Liver (tissue), 9 donors: ENCODE data around the gene MTOR. TPM values are rescaled to one million over a fixed set of nuclear protein-coding genes. Genes with fewer than 3 reads are reported as not detected.

ENCODE experiments used
- DNase-seq: peaks from one replicate; pipeline ENCODE4 v3.0.0-alpha.2; 2017; ENCODE audit warnings: low spot score
- H3K27ac ChIP-seq, 2 donors: one replicate each; pipeline ENCODE4 v1.7.0; 2013; ENCODE audit warnings: inconsistent platforms in 2 of 2, low read length in 2 of 2, control low read depth in 1 of 2, low read depth in 1 of 2, mild to moderate bottlenecking in 1 of 2
- H3K27me3 ChIP-seq, 4 donors: one replicate each; pipeline versions ENCODE4 v1.6.1 to v1.7.0; 2013; ENCODE audit warnings: low read length in 3 of 4, inconsistent platforms in 1 of 4, mild to moderate bottlenecking in 1 of 4, moderate library complexity in 1 of 4; ENCODE audit not compliant: control insufficient read depth in 4 of 4, insufficient read depth in 4 of 4
- H3K36me3 ChIP-seq, 4 donors: one replicate each; pipeline versions ENCODE4 v1.6.1 to v1.7.0; 2013; ENCODE audit warnings: low read length in 3 of 4, mild to moderate bottlenecking in 3 of 4, low read depth in 1 of 4, moderate library complexity in 1 of 4; ENCODE audit not compliant: control insufficient read depth in 4 of 4, insufficient read depth in 3 of 4
- H3K4me1 ChIP-seq, 4 donors: one replicate each; pipeline versions ENCODE4 v1.6.1 to v1.7.0; 2013; ENCODE audit warnings: low read length in 3 of 4, mild to moderate bottlenecking in 3 of 4, moderate library complexity in 1 of 4; ENCODE audit not compliant: control insufficient read depth in 4 of 4, insufficient read depth in 4 of 4
- H3K4me3 ChIP-seq, 3 donors: one replicate each; pipeline versions ENCODE4 v1.6.1 to v1.7.0; 2013; ENCODE audit warnings: low read length in 3 of 3, control low read depth in 1 of 3, low read depth in 1 of 3, mild to moderate bottlenecking in 1 of 3
- H3K9ac ChIP-seq, 2 donors: one replicate each; pipeline ENCODE4 v1.7.0; 2013; ENCODE audit warnings: low read length in 2 of 2, mild to moderate bottlenecking in 2 of 2, moderate library complexity in 2 of 2, control low read depth in 1 of 2, low read depth in 1 of 2
- H3K9me3 ChIP-seq, 4 donors: one replicate each; pipeline versions ENCODE4 v1.6.1 to v1.7.0; 2013; ENCODE audit warnings: low read length in 3 of 4; ENCODE audit not compliant: control insufficient read depth in 4 of 4
- ATF3 ChIP-seq: IDR thresholded peaks from 2 replicates; pipeline ENCODE4 v1.6.1; 2016; ENCODE audit warnings: antibody characterized with exemption
- EGR1 ChIP-seq, 2 donors: IDR thresholded peaks; 2 replicates each; pipeline ENCODE4 v1.6.1; 2016 to 2018; ENCODE audit warnings: antibody characterized with exemption in 2 of 2, low read depth in 2 of 2
- FOXA2 ChIP-seq: IDR thresholded peaks from 2 replicates; pipeline ENCODE4 v1.6.1; 2016; ENCODE audit warnings: antibody characterized with exemption
- GABPA ChIP-seq, 2 donors: IDR thresholded peaks in 1 of 2; conservative IDR thresholded peaks in 1 of 2; 2 replicates each; pipeline ENCODE4 v1.6.1; 2016; ENCODE audit warnings: antibody characterized with exemption in 2 of 2, mild to moderate bottlenecking in 1 of 2, moderate library complexity in 1 of 2
- HNF4A ChIP-seq, 2 donors: conservative IDR thresholded peaks; 2 replicates each; pipeline ENCODE4 v1.6.1; 2016; ENCODE audit warnings: antibody characterized with exemption in 2 of 2, mild to moderate bottlenecking in 2 of 2
- HNF4G ChIP-seq: IDR thresholded peaks from 2 replicates; pipeline ENCODE4 v1.6.1; 2016; ENCODE audit warnings: antibody characterized with exemption
- JUND ChIP-seq, 2 donors: IDR thresholded peaks; 2 replicates each; pipeline ENCODE4 v1.6.1; 2016; ENCODE audit warnings: antibody characterized with exemption in 2 of 2
- MAX ChIP-seq: IDR thresholded peaks from 2 replicates; pipeline ENCODE4 v1.6.1; 2016; ENCODE audit warnings: antibody characterized with exemption
- NR2F2 ChIP-seq: IDR thresholded peaks from 2 replicates; pipeline ENCODE4 v1.6.1; 2016; ENCODE audit warnings: antibody characterized with exemption
- RXRA ChIP-seq, 2 donors: IDR thresholded peaks; 2 replicates each; pipeline ENCODE4 v1.6.1; 2017 to 2018; ENCODE audit warnings: antibody characterized with exemption in 2 of 2, mild to moderate bottlenecking in 1 of 2
- SP1 ChIP-seq: IDR thresholded peaks from 2 replicates; pipeline ENCODE4 v1.6.1; 2018; ENCODE audit warnings: antibody characterized with exemption, mild to moderate bottlenecking
- TAF1 ChIP-seq: conservative IDR thresholded peaks from 2 replicates; pipeline ENCODE4 v1.6.1; 2016; ENCODE audit warnings: antibody characterized with exemption, mild to moderate bottlenecking
- YY1 ChIP-seq: IDR thresholded peaks from 2 replicates; pipeline ENCODE4 v1.6.1; 2016; ENCODE audit warnings: antibody characterized with exemption, mild to moderate bottlenecking
- ZBTB33 ChIP-seq: IDR thresholded peaks from 2 replicates; pipeline ENCODE4 v1.6.1; 2016; ENCODE audit warnings: antibody characterized with exemption
- WGBS: extraction: QIAGEN DNeasy Blood & Tissue Kit; methylation state at CpG from one replicate; pipeline ENCODE4 v1.1.7; 2013; 5-methylcytosine and 5-hydroxymethylcytosine counted together
- polyA plus RNA-seq, 2 donors: library from polyadenylated mRNA; stranded (reverse) in 1 of 2; unstranded in 1 of 2; fragments of 200-250 nt in 1 of 2; fragments of >200 nt in 1 of 2; fragmentation: Nextera tagmentation in 1 of 2; extraction: Ambion mirVana in 1 of 2; gene quantifications; one replicate each; pipeline versions ENCODE4 v1.2.1 to v1.2.3, GENCODE V29; 2013 to 2015
- total RNA-seq, 2 donors: library from RNA; depleted of rRNA; stranded (reverse); fragments of >200 nt; gene quantifications; one replicate each; pipeline ENCODE4 v1.2.3, GENCODE V29; 2014
- TF ChIP-seq, protein P1 (sequence below): IDR thresholded peaks from 2 replicates; pipeline ENCODE4 v1.6.1; 2016; ENCODE audit warnings: antibody characterized with exemption, mild to moderate bottlenecking
- donor health status: healthy.
- donor health status: healthy.
- donor health status: healthy.
- donor health status: healthy.
- donor health status: healthy.

Gene MTOR
- total and polyA plus RNA-seq, 4 donors, result 11.6 to 45.0 (median 19.9) TPM

- H3K9ac ChIP-seq, result peak overlapping the region; percentile 79 to 84
- no peaks in the 10 kb centered on the region for H3K27me3 ChIP-seq
- H3K27ac ChIP-seq, result peak overlapping the region; percentile 54 to 59
- peaks cover 2 to 18% (median 9%) of the 10 kb centered on the region in 4 donors for H3K4me1 ChIP-seq
- no peaks in the 10 kb centered on the region for H3K9me3 ChIP-seq
- peak overlapping the region; percentile 86 to 99 (median 98) for H3K4me3 ChIP-seq
- DNase-seq, result no peak
- H3K36me3 ChIP-seq, result peaks cover 0 to 12% (median 8%) of the 10 kb centered on the region in 4 donors
- WGBS, result 40% methylated on average over 13 of the region's 13 CpGs
- TF ChIP-seq HNF4A (conservative IDR thresholded peaks at IDR 0.05) (no peak), NR2F2 (no peak), YY1 (no peak), RXRA (IDR thresholded peaks at IDR 0.05) (no peak), ATF3 (no peak), GABPA (IDR thresholded peaks at IDR 0.05 in 1 of 2, conservative IDR thresholded peaks at IDR 0.05 in 1 of 2) (no peak), ZBTB33 (no peak), HNF4G (no peak), TAF1 (no peak), MAX (no peak), SP1 (no peak), JUND (IDR thresholded peaks at IDR 0.05) (no peak), EGR1 (IDR thresholded peaks at IDR 0.05; ENCODE audit: low read depth in 2 of 2) (no peak)
- TF ChIP-seq, protein P1, sequence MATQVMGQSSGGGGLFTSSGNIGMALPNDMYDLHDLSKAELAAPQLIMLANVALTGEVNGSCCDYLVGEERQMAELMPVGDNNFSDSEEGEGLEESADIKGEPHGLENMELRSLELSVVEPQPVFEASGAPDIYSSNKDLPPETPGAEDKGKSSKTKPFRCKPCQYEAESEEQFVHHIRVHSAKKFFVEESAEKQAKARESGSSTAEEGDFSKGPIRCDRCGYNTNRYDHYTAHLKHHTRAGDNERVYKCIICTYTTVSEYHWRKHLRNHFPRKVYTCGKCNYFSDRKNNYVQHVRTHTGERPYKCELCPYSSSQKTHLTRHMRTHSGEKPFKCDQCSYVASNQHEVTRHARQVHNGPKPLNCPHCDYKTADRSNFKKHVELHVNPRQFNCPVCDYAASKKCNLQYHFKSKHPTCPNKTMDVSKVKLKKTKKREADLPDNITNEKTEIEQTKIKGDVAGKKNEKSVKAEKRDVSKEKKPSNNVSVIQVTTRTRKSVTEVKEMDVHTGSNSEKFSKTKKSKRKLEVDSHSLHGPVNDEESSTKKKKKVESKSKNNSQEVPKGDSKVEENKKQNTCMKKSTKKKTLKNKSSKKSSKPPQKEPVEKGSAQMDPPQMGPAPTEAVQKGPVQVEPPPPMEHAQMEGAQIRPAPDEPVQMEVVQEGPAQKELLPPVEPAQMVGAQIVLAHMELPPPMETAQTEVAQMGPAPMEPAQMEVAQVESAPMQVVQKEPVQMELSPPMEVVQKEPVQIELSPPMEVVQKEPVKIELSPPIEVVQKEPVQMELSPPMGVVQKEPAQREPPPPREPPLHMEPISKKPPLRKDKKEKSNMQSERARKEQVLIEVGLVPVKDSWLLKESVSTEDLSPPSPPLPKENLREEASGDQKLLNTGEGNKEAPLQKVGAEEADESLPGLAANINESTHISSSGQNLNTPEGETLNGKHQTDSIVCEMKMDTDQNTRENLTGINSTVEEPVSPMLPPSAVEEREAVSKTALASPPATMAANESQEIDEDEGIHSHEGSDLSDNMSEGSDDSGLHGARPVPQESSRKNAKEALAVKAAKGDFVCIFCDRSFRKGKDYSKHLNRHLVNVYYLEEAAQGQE, result no peak
Observed at GRCh38 chr1:11100149-11100493, 162.2 kb downstream of the MTOR start.

DNA sequence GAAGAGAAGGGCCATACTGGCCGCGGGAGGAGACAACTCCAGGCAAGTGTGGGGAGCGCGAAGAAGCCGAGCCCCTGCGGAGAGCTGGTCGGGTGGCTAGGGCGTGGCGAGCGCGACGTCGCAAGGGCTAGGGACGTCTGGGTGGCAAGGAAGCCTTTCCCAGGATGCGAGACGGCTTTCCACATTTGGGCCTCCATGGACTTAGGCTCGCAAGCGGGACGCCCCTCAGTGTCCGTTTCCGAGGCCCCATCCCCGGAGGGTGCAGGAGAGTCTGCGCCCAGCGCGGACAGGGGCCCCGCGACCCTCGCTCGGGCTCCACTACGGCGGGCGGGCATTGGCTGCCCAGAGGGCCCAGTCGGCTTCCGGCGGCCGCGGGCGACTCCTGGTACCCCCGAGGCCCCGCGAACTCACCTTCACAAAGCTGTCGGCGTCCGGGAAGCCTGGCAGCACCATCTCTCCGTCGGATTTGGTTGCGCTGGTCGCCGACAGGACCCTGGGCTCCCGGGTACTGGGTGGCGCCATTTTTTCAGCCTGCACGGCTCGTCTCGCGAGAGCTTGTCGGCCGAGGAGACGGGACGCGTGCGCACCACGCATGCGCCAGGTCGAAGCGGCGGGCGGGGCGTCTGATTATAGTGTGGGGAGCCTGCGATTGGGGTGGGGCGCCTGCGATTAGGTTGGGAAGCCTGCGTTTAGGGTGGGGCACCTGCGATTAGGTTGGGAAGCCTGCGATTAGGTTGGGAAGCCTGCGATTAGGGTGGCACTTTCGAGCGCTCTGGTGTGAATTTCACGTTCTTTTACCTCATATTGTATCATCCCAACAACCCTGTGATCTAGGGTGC lies 162.8 kb downstream of the MTOR start, which contains the start of gene EXOSC10:
Gene EXOSC10, minus strand, starts transcription at position 560 of the 839 bp plus-strand sequence. Its CDS starts 38 bp downstream, at position 522.
- Histone ChIP-seq H3K9ac (peak within 1 kb of the TSS; percentile 79 to 90), H3K27me3 (no peaks in the 10 kb centered on the region), H3K27ac (peak within 1 kb of the TSS; percentile 59 to 63), H3K4me1 (peaks cover 2 to 18% (median 9%) of the 10 kb centered on the region in 4 donors), H3K36me3 (peaks cover 0 to 12% (median 8%) of the 10 kb centered on the region in 4 donors), H3K9me3 (no peaks in the 10 kb centered on the region), H3K4me3 (peak within 1 kb of the TSS; percentile 86 to 99 (median 98))
- peak; percentile 97 for DNase-seq
- TF ChIP-seq ATF3 (no peak), SP1 (no peak), ZBTB33 (peak; percentile 99), FOXA2 (no peak), HNF4G (no peak), YY1 (peak; percentile 98), TAF1 (no peak), EGR1 (IDR thresholded peaks at IDR 0.05; ENCODE audit: low read depth in 2 of 2) (no peak), MAX (no peak)
- WGBS, result under 1% methylated on average over 78 of the region's 78 CpGs
